Ovary (tissue), 9 donors: ENCODE data around the gene CDX1. TPM values are rescaled to one million over a fixed set of nuclear protein-coding genes. Genes with fewer than 3 reads are reported as not detected.

Source experiments
- DNase-seq, 5 donors: peaks; one replicate each; pipeline ENCODE4 v3.0.0-alpha.2; 2019 to 2020
- H3K27ac ChIP-seq, 2 donors: fragments of 200-600 bp; one replicate each; pipeline versions ENCODE4 v1.5.1 to v1.8.0; 2019 to 2022
- H3K27me3 ChIP-seq: fragments of 200-600 bp; one replicate; pipeline ENCODE4 v1.8.0; 2022
- H3K36me3 ChIP-seq: fragments of 200-600 bp; sonication (generic); one replicate; pipeline ENCODE4 v1.5.1; 2019
- H3K4me1 ChIP-seq: one replicate; pipeline ENCODE4 v1.8.1; 2013; ENCODE audit warnings: mild to moderate bottlenecking, moderate library complexity; ENCODE audit not compliant: insufficient read depth
- H3K4me3 ChIP-seq: fragments of 200-600 bp; sonication (generic); one replicate; pipeline ENCODE4 v1.5.1; 2017
- H3K9me3 ChIP-seq, 2 donors: fragments of 200-600 bp in 1 of 2; sonication (generic) in 1 of 2; one replicate each; pipeline versions ENCODE4 v1.5.1 to v1.8.1; 2013 to 2019; ENCODE audit warnings: mild to moderate bottlenecking in 1 of 2, moderate library complexity in 1 of 2
- EP300 ChIP-seq: sonication (generic); formaldehyde crosslinking; IDR thresholded peaks from one replicate; pipeline ENCODE4 v1.6.1; 2017; ENCODE audit warnings: antibody characterized with exemption
- POLR2A ChIP-seq: fragments of 450-650 bp; IDR thresholded peaks from one replicate; pipeline ENCODE4 v1.6.1; 2017; ENCODE audit warnings: antibody characterized with exemption, mild to moderate bottlenecking, moderate library complexity
- WGBS, 3 donors: extraction: QIAGEN DNeasy Blood & Tissue Kit in 1 of 3; methylation state at CpG; one replicate each; pipeline versions ENCODE4 v1.1.5 to v1.1.7; 2013 to 2017; 5-methylcytosine and 5-hydroxymethylcytosine counted together
- intact Hi-C, 4 donors: fragments of 100-400 bp; cut with DNase I; formaldehyde crosslinking; loops; one replicate each; pipeline versions ENCODE4 v1.11.0 to v1.15.1; 2022 to 2023
- polyA plus RNA-seq, 2 donors: library from polyadenylated mRNA; stranded (reverse); fragments of 200-250 nt in 1 of 2; fragments of 350-450 nt in 1 of 2; fragmentation: Illumina TruSeq in 1 of 2; extraction: RNeasy Lipid Tissue Mini Kit (QIAGEN cat#74804) in 1 of 2; gene quantifications; one replicate each; pipeline ENCODE4 v1.2.3, GENCODE V29; 2013 to 2014
- total RNA-seq, 7 donors: library from RNA; depleted of rRNA in 2 of 7; stranded (reverse); fragments of >200 nt in 2 of 7; fragmentation: NEBNext Ultra II Directional in 3 of 7; extraction: Animal tissue kit (Norgen Biotek cat#: 25700) in 3 of 7; gene quantifications; one replicate each; pipeline versions ENCODE4 v1.1.0 to v1.2.4, GENCODE V29; 2016 to 2023
- TF ChIP-seq, protein P1 (sequence below), 3 donors: fragments of 450-650 bp in 2 of 3; fragments of 200-600 bp in 1 of 3; IDR thresholded peaks; one replicate each; pipeline versions ENCODE4 v1.5.1 to v1.8.0; 2016 to 2022; ENCODE audit warnings: antibody characterized with exemption in 3 of 3, mild to moderate bottlenecking in 1 of 3
- donor health status: DM: no; HTN: no; CAD: no; lungs with moderate emphysema.
- donor health status: DM: no; HTN: no; CAD: no.
- donor health status: Bipolar disorder and iron deficiency.
- donor health status: DM: yes; HTN: yes; CAD: no.
- donor health status: DM: no; HTN: no; CAD: no.
- donor health status: DM: yes; HTN: yes; CAD: no.

The CDX1 gene
- total and polyA plus RNA-seq, 9 donors, result 0.18 to 1.4 (median 0.58) TPM

DNA sequence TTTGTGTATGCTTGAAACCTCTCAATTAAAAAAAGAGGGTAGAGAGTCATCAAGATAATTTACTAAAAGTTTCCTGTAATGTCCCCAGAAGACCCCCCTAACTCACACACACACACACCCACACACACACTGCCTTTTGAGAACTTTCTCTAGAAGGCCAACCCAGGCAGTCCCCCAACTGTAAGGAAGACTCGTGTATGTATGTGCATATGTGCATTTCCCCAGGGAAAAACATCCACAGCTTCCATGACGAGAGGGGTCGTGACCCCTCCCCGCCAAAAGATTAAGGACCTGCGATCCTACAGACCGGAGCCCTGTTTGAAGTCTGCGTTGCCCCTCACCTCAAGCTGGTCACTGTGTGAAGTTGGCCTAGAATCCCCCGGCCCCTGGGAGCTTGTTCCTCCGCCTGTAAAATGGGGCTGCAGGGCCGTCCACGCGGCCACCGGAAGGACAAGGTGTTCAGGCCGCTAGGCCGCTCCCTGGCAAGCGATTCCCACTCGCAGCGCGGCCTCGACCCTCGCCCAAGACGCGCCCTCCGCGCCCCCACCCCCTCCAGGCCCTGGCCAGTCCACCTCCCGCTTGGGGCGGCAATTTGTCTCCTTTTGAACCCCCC is 435 bp upstream of the CDX1 start:
- Histone ChIP-seq H3K4me1 (peaks cover 12% of the 10 kb centered on the region), H3K36me3 (no peaks in the 10 kb centered on the region), H3K4me3 (no peak overlapping the region), H3K9me3 (no peaks in the 10 kb centered on the region), H3K27ac (no peak overlapping the region), H3K27me3 (no peaks in the 10 kb centered on the region)
- WGBS, 3 donors, result 89 to 91% (median 89%) methylated on average over 27 of the region's 27 CpGs
- intact Hi-C loops, result loop anchor here in 2 of 4 donors (5.0 kb wide), 1 partner anchor 34 kb away; no protein-coding TSS in a partner anchor
- TF ChIP-seq, protein P1, sequence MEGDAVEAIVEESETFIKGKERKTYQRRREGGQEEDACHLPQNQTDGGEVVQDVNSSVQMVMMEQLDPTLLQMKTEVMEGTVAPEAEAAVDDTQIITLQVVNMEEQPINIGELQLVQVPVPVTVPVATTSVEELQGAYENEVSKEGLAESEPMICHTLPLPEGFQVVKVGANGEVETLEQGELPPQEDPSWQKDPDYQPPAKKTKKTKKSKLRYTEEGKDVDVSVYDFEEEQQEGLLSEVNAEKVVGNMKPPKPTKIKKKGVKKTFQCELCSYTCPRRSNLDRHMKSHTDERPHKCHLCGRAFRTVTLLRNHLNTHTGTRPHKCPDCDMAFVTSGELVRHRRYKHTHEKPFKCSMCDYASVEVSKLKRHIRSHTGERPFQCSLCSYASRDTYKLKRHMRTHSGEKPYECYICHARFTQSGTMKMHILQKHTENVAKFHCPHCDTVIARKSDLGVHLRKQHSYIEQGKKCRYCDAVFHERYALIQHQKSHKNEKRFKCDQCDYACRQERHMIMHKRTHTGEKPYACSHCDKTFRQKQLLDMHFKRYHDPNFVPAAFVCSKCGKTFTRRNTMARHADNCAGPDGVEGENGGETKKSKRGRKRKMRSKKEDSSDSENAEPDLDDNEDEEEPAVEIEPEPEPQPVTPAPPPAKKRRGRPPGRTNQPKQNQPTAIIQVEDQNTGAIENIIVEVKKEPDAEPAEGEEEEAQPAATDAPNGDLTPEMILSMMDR (IDR thresholded peaks at IDR 0.05), result no peak
- TF ChIP-seq EP300 (no peak), POLR2A (no peak)
- no peak for DNase-seq

DNA sequence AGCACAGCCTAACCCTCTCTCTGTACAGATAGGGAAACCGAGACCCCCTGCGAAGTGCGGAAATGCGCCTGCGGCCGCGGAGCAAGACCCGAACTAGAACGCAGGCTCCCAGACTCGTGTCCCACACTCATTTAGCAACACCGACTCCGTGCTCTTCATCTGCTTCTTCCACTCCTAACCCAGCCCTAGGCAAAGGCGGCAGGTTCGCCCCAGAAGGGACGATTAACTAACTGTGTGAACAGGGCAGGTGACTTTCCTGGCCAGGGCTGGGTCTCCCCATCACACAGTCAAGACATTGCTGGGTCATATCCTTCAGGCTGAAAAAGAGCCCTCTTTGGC is 903 bp downstream of the CDX1 start:
- Histone ChIP-seq H3K4me3 (no peak overlapping the region), H3K4me1 (peaks cover 12% of the 10 kb centered on the region), H3K9me3 (no peaks in the 10 kb centered on the region), H3K27ac (no peak overlapping the region), H3K36me3 (no peaks in the 10 kb centered on the region), H3K27me3 (no peaks in the 10 kb centered on the region)
- TF ChIP-seq POLR2A (no peak), EP300 (no peak)
- TF ChIP-seq, protein P1 (IDR thresholded peaks at IDR 0.05), result no peak
- 93 to 95% (median 94%) methylated on average over 15 of the region's 15 CpGs for WGBS, 3 donors
- no peak for DNase-seq
- intact Hi-C loops, result loop anchor here in 2 of 4 donors (5.0 kb wide), 1 partner anchor 35 kb away; no protein-coding TSS in a partner anchor

DNA sequence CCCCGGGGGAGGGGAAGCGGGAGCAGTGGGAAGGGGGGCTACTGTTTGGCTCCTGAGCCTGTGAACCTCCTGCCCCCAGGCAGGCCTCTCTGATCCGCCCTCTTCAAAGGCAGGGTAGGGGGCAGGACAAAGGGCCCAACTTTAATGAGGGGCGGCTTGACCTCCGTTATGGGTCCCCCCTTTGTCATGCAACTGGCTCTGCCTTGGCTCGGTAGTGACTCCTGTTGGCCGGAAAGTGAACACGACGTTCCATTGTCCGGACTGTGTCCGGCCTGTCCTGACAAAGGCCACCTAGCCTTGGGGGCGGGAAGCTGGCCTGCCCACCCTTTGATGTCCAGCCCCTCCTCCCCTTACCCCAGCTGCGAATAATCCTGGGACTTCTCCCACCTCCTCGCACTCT is 1.3 kb downstream of the CDX1 start:
- intact Hi-C loops, result loop anchor here in 2 of 4 donors (5.0 kb wide), 1 partner anchor 36 kb away; no protein-coding TSS in a partner anchor
- TF ChIP-seq, protein P1 (IDR thresholded peaks at IDR 0.05), result no peak
- TF ChIP-seq POLR2A, result no peak
- TF ChIP-seq EP300, result no peak
- WGBS, 3 donors, result 85 to 94% (median 85%) methylated on average over 13 to 14 of the region's 14 CpGs
- no peak overlapping the region for H3K27ac ChIP-seq
- H3K9me3 ChIP-seq, result no peaks in the 10 kb centered on the region
- peaks cover 12% of the 10 kb centered on the region for H3K4me1 ChIP-seq
- H3K4me3 ChIP-seq, result no peak overlapping the region
- no peaks in the 10 kb centered on the region for H3K36me3 ChIP-seq
- no peak for DNase-seq
- no peaks in the 10 kb centered on the region for H3K27me3 ChIP-seq

- Histone ChIP-seq H3K27ac (no peak overlapping the region), H3K9me3 (no peaks in the 10 kb centered on the region), H3K36me3 (no peaks in the 10 kb centered on the region), H3K27me3 (no peaks in the 10 kb centered on the region), H3K4me3 (no peak overlapping the region), H3K4me1 (peaks cover 6% of the 10 kb centered on the region)
- 41 to 65% (median 60%) methylated on average over 3 of the region's 3 CpGs for WGBS, 3 donors
- intact Hi-C loops, result loop anchor here in 2 of 4 donors (5.0 kb wide), 1 partner anchor 37 kb away; no protein-coding TSS in a partner anchor
- no peak for DNase-seq
- TF ChIP-seq, protein P1 (IDR thresholded peaks at IDR 0.05), result no peak
- TF ChIP-seq POLR2A (no peak), EP300 (no peak)
Observed at GRCh38 chr5:150168864-150169263, 2.3 kb downstream of the CDX1 start.
